B cell (primary cell): ENCODE measurements around the gene MAP3K19.

Experiments
- EZH2 ChIP-seq: IDR thresholded peaks from 2 replicates; pipeline ENCODE4 v1.6.1; 2012; ENCODE audit warnings: borderline replicate concordance, low read depth, mild to moderate bottlenecking, moderate library complexity, low read length; ENCODE audit not compliant: insufficient read depth, poor library complexity, severe bottlenecking
- TF ChIP-seq, protein P1 (sequence below): fragments of 200-600 bp; IDR thresholded peaks from one replicate; pipeline ENCODE4 v1.8.0; 2022; ENCODE audit warnings: antibody characterized with exemption, mild to moderate bottlenecking

DNA sequence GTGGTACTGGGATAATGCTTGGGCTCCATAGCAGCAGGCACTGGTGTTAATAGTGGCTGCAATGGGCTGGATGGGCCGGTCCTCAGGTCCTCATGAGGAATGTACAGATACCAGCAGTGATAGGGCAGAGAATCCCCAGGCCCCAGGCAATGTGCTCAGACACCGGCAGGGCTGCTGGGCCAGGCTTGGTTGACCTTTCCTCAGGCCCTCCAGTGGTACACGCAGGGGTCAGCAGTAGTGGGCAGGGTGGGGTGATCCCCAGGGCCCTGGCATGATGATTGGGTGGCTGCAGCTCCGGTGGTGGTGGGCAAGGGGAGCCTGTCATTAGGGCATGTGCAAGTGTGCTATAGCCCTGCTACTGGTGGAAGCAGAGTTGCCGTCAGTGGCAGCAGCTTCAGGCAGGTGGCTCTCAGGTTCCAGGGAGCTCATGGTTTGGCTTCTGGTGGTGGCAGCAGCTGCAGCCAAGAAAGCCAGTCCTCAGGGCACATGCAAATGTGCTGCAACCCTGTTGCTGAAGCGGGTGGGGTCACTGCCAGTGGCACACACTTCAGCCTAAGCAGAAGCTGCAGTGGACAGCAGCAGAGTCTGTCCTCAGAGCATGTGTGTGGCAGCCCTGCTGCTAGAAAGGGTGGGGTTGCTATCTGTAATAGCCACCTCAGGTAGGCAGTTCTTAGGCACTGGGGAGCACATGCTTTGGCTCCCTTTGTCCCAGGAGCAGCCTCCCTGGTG lies 71.8 kb downstream of the MAP3K19 start:
- TF ChIP-seq, protein P1, sequence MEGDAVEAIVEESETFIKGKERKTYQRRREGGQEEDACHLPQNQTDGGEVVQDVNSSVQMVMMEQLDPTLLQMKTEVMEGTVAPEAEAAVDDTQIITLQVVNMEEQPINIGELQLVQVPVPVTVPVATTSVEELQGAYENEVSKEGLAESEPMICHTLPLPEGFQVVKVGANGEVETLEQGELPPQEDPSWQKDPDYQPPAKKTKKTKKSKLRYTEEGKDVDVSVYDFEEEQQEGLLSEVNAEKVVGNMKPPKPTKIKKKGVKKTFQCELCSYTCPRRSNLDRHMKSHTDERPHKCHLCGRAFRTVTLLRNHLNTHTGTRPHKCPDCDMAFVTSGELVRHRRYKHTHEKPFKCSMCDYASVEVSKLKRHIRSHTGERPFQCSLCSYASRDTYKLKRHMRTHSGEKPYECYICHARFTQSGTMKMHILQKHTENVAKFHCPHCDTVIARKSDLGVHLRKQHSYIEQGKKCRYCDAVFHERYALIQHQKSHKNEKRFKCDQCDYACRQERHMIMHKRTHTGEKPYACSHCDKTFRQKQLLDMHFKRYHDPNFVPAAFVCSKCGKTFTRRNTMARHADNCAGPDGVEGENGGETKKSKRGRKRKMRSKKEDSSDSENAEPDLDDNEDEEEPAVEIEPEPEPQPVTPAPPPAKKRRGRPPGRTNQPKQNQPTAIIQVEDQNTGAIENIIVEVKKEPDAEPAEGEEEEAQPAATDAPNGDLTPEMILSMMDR, result no peak
- no peak for TF ChIP-seq EZH2
